GM10266 (cell line): Measurements from ENCODE around the gene EDIL3.

Source experiments
- DNase-seq: peaks from one replicate; pipeline ENCODE4 v3.0.0; 2012; ENCODE audit errors: extremely low spot score
- CTCF ChIP-seq: IDR thresholded peaks from 2 replicates; pipeline ENCODE4 v1.5.1; 2012; ENCODE audit warnings: mild to moderate bottlenecking, low read depth; ENCODE audit not compliant: control insufficient read depth, insufficient read depth; ENCODE audit errors: missing control alignments

EDIL3 gene

GRCh38 chr5:83900306-83900705 lies 484.4 kb downstream of the EDIL3 start:
- no peak for TF ChIP-seq CTCF
- DNase-seq, result no peak

GRCh38 chr5:83899326-83899970 lies 485.2 kb downstream of the EDIL3 start:
- DNase-seq, result no peak
- TF ChIP-seq CTCF, result no peak

GRCh38 chr5:83895860-83896259 lies 488.8 kb downstream of the EDIL3 start:
- TF ChIP-seq CTCF, result no peak
- DNase-seq, result no peak

GRCh38 chr5:83891261-83891660 lies 493.4 kb downstream of the EDIL3 start:
- DNase-seq, result no peak
- no peak for TF ChIP-seq CTCF
